HCT116 (cell line): Measurements from ENCODE around the gene DNAJC10. TPM values are rescaled to one million over a fixed set of nuclear protein-coding genes. Genes with fewer than 3 reads are reported as not detected.

ENCODE experiments used
- ATAC-seq: fragments of 200-7000 bp; cut with Tn5 transposase; 2 replicates; pipeline ENCODE4 v1.9.1; 2020; ENCODE audit warnings: mild to moderate bottlenecking, moderate library complexity
- BruUV-seq: library from RNA; stranded (reverse); fragments of 400-500 nt; replicated peaks from 2 replicates; lab custom pipeline; 2021; lab: Mats Ljungman, UMichigan
- CTCF ChIA-PET: fragments of 300-600 bp; sonication (Branson Sonifier 250); formaldehyde crosslinking; loops from one replicate; lab custom pipeline; 2021; ENCODE audit warnings: antibody characterized with exemption; lab: Charles Lee
- POLR2A ChIA-PET: fragments of 300-600, 350-600 bp; sonication (Branson Sonifier 250); formaldehyde crosslinking; loops from one replicate; lab custom pipeline; 2021; ENCODE audit warnings: antibody characterized with exemption; lab: Charles Lee
- RAD21 ChIA-PET, 2 experiments: fragments of 300-600 bp; sonication (Branson Sonifier 250); formaldehyde crosslinking; loops; one replicate each; lab custom pipeline; 2023; ENCODE audit warnings: low total read pairs in 2 of 2; ENCODE audit not compliant: uncharacterized antibody in 2 of 2, unreplicated experiment in 2 of 2, low non-redundant PET in 1 of 2; lab: Charles Lee
- DNase-seq: peaks from one replicate; pipeline ENCODE4 v3.0.0-alpha.2; 2010; ENCODE audit warnings: low read depth, low spot score
- H2AFZ ChIP-seq: fragments of 200-600 bp; shearing (Covaris generic), sonication (generic); 2 replicates; pipeline ENCODE4 v1.6.1; 2017; ENCODE audit warnings: low read depth, mixed run types, mixed read lengths, antibody characterized with exemption, low read length; ENCODE audit not compliant: poor library complexity, severe bottlenecking
- H3K27ac ChIP-seq: 2 replicates; pipeline ENCODE4 v1.5.1; 2012; ENCODE audit warnings: low read depth, low read length
- H3K27me3 ChIP-seq: fragments of 200-600 bp; sonication (generic); 2 replicates; pipeline ENCODE4 v1.6.1; 2016; ENCODE audit warnings: mixed run types, low read length, mixed read lengths; ENCODE audit not compliant: insufficient read depth
- H3K36me3 ChIP-seq, 2 experiments: fragments of 200-500 bp in 1 of 2; fragments of 200-600 bp in 1 of 2; sonication (Bioruptor generic) in 1 of 2; sonication (generic) in 1 of 2; 2 replicates each; pipeline versions ENCODE4 v1.5.1 to v1.6.1; 2014 to 2016; ENCODE audit warnings: low read length in 2 of 2, inconsistent platforms in 1 of 2, mixed read lengths in 1 of 2, mixed run types in 1 of 2; ENCODE audit not compliant: insufficient read depth in 2 of 2, control insufficient read depth in 1 of 2
- H3K4me1 ChIP-seq, 2 experiments: fragments of 200-600 bp in 1 of 2; sonication (generic) in 1 of 2; 2 replicates each; pipeline versions ENCODE4 v1.5.1 to v1.6.1; 2012 to 2017; ENCODE audit warnings: low read length in 2 of 2, inconsistent platforms in 1 of 2, mild to moderate bottlenecking in 1 of 2, mixed read lengths in 1 of 2, mixed run types in 1 of 2, moderate library complexity in 1 of 2; ENCODE audit not compliant: insufficient read depth in 2 of 2, control insufficient read depth in 1 of 2
- H3K4me2 ChIP-seq: fragments of 200-600 bp; sonication (generic); 2 replicates; pipeline ENCODE4 v1.6.1; 2017; ENCODE audit warnings: mixed run types, low read length, mixed read lengths
- H3K4me3 ChIP-seq, 2 experiments: fragments of 200-600 bp in 1 of 2; sonication (generic) in 1 of 2; replicated peaks in 1 of 2; 2 replicates each; pipeline ENCODE4 v1.5.1; 2011 to 2016; ENCODE audit warnings: low read length in 2 of 2, control low read depth in 1 of 2, low read depth in 1 of 2, mild to moderate bottlenecking in 1 of 2, mixed read lengths in 1 of 2, mixed run types in 1 of 2
- H3K79me2 ChIP-seq: fragments of 200-600 bp; sonication (generic); 2 replicates; pipeline ENCODE4 v1.6.1; 2017; ENCODE audit warnings: mild to moderate bottlenecking, mixed run types, low read length, moderate library complexity, mixed read lengths; ENCODE audit not compliant: insufficient read depth
- H3K9ac ChIP-seq: fragments of 200-600 bp; sonication (generic); 2 replicates; pipeline ENCODE4 v1.6.1; 2016; ENCODE audit warnings: low read length, mixed read lengths
- H3K9me2 ChIP-seq: fragments of 200-600 bp; sonication (generic), shearing (Covaris generic); 2 replicates; pipeline ENCODE4 v1.6.1; 2017; ENCODE audit warnings: mixed run types, mild to moderate bottlenecking, moderate library complexity; ENCODE audit not compliant: insufficient read depth
- H3K9me3 ChIP-seq, 2 experiments: fragments of 200-500 bp in 1 of 2; fragments of 200-600 bp in 1 of 2; sonication (Bioruptor generic) in 1 of 2; sonication (generic) in 1 of 2; 2 replicates each; pipeline ENCODE4 v1.6.1; 2014 to 2017; ENCODE audit warnings: low read length in 2 of 2, mixed read lengths in 2 of 2, inconsistent platforms in 1 of 2, low read depth in 1 of 2, mild to moderate bottlenecking in 1 of 2, mixed run types in 1 of 2, moderate library complexity in 1 of 2; ENCODE audit not compliant: control insufficient read depth in 1 of 2, insufficient read depth in 1 of 2
- H4K20me1 ChIP-seq: fragments of 200-600 bp; sonication (generic), shearing (Covaris generic); 2 replicates; pipeline ENCODE4 v1.6.1; 2017; ENCODE audit warnings: mixed run types, mild to moderate bottlenecking, moderate library complexity; ENCODE audit not compliant: insufficient read depth
- ATF3 ChIP-seq: IDR thresholded peaks from 2 replicates; pipeline ENCODE4 v1.6.1; 2012
- CEBPB ChIP-seq: IDR thresholded peaks from 2 replicates; pipeline ENCODE4 v1.6.1; 2012; ENCODE audit warnings: low read depth
- CTCF ChIP-seq, 3 experiments: fragments of 200-600 bp in 1 of 3; sonication (generic) in 1 of 3; IDR thresholded peaks in 2 of 3; conservative IDR thresholded peaks in 1 of 3; 2 replicates each; pipeline ENCODE4 v1.5.1; 2012 to 2017; ENCODE audit warnings: low read depth in 2 of 3, low read length in 2 of 3, antibody characterized with exemption in 1 of 3, borderline replicate concordance in 1 of 3, control low read depth in 1 of 3, mild to moderate bottlenecking in 1 of 3, mixed read lengths in 1 of 3, mixed run types in 1 of 3, moderate library complexity in 1 of 3; ENCODE audit not compliant: insufficient read depth in 1 of 3
- EGR1 ChIP-seq: IDR thresholded peaks from 2 replicates; pipeline ENCODE4 v1.6.1; 2012; ENCODE audit warnings: low read depth
- EZH2phosphoT487 ChIP-seq: fragments of 200-600 bp; IDR thresholded peaks from 2 replicates; pipeline ENCODE4 v1.6.1; 2018; ENCODE audit warnings: antibody characterized with exemption, borderline replicate concordance
- MAX ChIP-seq: IDR thresholded peaks from 2 replicates; pipeline ENCODE4 v1.6.1; 2012
- POLR2A ChIP-seq: IDR thresholded peaks from 2 replicates; pipeline ENCODE4 v1.7.0; 2011; ENCODE audit warnings: borderline replicate concordance; ENCODE audit not compliant: insufficient read depth, insufficient read length; ENCODE audit errors: extremely low read depth
- POLR2AphosphoS5 ChIP-seq: IDR thresholded peaks from 2 replicates; pipeline ENCODE4 v1.6.1; 2011; ENCODE audit warnings: mild to moderate bottlenecking, low read depth, low read length, moderate library complexity
- RAD21 ChIP-seq: IDR thresholded peaks from 2 replicates; pipeline ENCODE4 v1.6.1; 2012; ENCODE audit warnings: low read depth, mild to moderate bottlenecking
- SIN3A ChIP-seq: IDR thresholded peaks from 2 replicates; pipeline ENCODE4 v1.6.1; 2012; ENCODE audit warnings: low read depth
- SRF ChIP-seq: IDR thresholded peaks from 2 replicates; pipeline ENCODE4 v1.6.1; 2012; ENCODE audit warnings: low read depth
- ZBTB33 ChIP-seq: IDR thresholded peaks from 2 replicates; pipeline ENCODE4 v1.6.1; 2011; ENCODE audit warnings: mild to moderate bottlenecking, low read length, moderate library complexity; ENCODE audit not compliant: insufficient replicate concordance; ENCODE audit errors: extremely low read depth
- ZFX ChIP-seq: fragments of 450-650 bp; IDR thresholded peaks from 2 replicates; pipeline ENCODE4 v1.6.1; 2017
- intact Hi-C: fragments of 100-400 bp; cut with micrococcal nuclease; formaldehyde crosslinking; loops from 2 replicates; pipeline ENCODE4 v1.10.0; 2022
- total RNA-seq: library from RNA; stranded (reverse); gene quantifications from one replicate; pipeline ENCODE4 v1.2.1, GENCODE V29; 2021; ENCODE audit not compliant: unreplicated experiment

The DNAJC10 gene
- total RNA-seq, 1 experiment from 2014 or later = 80.4 TPM

GRCh38 chr2:182694189-182694588 is 21.9 kb upstream of the DNAJC10 start:
- Histone ChIP-seq H3K4me2 (no peak overlapping the region), H3K27ac (no peak overlapping the region), H3K9me2 (no peaks in the 10 kb centered on the region), H2AFZ (no peak overlapping the region), H3K27me3 (no peaks in the 10 kb centered on the region), H3K79me2 (no peaks in the 10 kb centered on the region), H3K36me3 (no peaks in the 10 kb centered on the region), H4K20me1 (no peaks in the 10 kb centered on the region), H3K9me3 (no peaks in the 10 kb centered on the region), H3K9ac (no peak overlapping the region), H3K4me1 (no peaks in the 10 kb centered on the region), H3K4me3 (no peak overlapping the region)
- no peak for ATAC-seq
- RAD21 ChIA-PET = no interaction called here
- POLR2A ChIA-PET = no interaction called here
- no peak for DNase-seq
- CTCF ChIA-PET = no interaction called here
- intact Hi-C loops = no loop called here
- no TSS peak for BruUV-seq
- TF ChIP-seq ZFX (no peak), EGR1 (no peak), CEBPB (no peak), RAD21 (no peak), ZBTB33 (no peak), MAX (no peak), EZH2phosphoT487 (no peak), CTCF (IDR thresholded peaks at IDR 0.05 in 2 of 3, conservative IDR thresholded peaks at IDR 0.05 in 1 of 3; ENCODE audit: borderline replicate concordance in 1 of 3, insufficient read depth in 1 of 3, low read depth in 2 of 3, low read length in 2 of 3) (no peak), POLR2A (no peak), ATF3 (no peak), SIN3A (no peak), SRF (no peak), POLR2AphosphoS5 (no peak)
